GM19395 (cell line): ENCODE results near the gene NABP2.
"Not testable (repeated sequence)": the region's sequence is repeated elsewhere in the genome, so short reads cannot be mapped to it uniquely, and the experiment has no call there.

Experiments
- ATAC-seq: cut with Tn5 transposase; IDR thresholded peaks from one replicate; pipeline ENCODE4 v1.9.1; 2021; ENCODE audit warnings: mild to moderate bottlenecking, moderate library complexity; ENCODE audit not compliant: unreplicated experiment

Gene NABP2

DNA sequence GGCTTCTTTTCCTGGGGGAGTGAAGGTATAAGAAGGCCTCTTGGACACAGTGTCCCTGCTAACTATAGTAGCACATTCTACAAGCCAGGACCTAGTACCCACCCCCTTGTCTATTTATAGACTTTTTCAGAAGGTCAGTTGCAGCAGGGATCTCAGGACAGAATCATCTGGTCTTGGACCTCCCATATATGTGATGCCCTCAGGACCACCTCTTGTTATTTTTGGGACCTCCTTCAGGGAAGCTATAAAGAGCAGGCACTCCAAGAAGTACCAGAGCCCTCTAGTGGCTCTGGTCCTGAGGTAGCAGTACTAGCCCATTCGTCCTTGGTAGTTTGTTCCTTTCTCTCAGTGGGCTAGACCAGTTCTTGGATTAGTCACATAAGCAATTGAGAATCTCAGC is 46.9 kb downstream of the NABP2 start:
- no peak for ATAC-seq

DNA sequence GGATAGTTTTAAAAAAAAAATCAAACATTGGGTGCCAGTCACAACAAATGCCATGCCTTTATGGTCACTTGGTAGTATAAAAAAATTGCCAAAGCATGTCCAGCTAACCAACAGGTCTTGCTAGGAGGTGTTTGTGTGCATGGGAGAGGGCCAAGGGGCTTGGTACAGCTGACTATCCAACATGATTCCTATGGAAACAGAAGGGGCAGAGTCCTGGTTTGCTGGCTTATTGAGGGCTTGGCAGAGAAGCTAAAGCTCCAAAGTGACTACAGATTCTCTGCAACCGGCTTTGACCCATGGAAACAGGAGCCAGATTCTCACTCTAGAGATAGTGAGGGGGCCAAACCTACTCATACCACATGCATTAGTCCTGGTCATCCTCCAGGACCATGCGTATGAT is 48.3 kb downstream of the NABP2 start:
- not testable (repeated sequence) for ATAC-seq

DNA sequence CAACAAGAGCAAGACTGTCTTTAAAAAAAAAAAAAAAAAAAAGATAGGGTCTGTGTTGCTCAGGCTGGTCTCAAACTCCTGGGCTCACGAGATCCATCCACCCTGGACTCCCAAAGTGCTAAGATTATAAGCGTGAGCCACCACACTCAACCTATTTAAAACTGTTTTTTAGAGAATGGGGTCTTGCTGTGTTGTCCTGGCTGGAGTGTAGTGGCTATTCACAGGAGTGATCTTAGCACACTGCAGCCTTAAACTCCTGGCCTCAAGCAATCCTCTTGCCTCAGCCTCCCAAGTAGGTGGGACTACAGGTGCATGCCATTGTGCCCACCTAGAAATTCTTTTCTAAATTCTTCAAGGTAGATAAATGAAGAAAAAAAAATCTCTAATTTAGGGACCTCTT is 50.2 kb downstream of the NABP2 start:
- no peak for ATAC-seq

DNA sequence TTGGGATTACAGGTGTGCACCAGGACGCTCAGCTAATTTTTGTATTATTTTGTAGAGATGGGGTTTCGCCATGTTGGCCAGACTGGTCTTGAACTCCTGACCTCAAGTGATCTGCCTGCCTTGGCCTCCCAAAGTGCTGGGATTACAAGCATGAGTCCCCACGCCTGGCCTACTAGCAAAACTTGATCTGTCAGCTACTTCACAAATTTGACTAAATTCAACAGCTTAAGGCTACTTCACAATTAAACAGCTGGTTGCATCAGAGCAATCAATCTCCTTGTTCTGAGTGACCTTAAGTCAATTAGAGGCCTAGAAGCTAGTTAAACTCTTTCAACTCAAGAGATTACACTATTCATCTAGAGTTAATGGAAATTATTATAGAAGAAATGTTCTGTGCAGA is 54.8 kb downstream of the NABP2 start:
- no peak for ATAC-seq
